Measurements from ENCODE around the gene LDLRAD3. TPM values are rescaled to one million over a fixed set of nuclear protein-coding genes. Genes with fewer than 3 reads are reported as not detected.

LDLRAD3 gene
- total RNA-seq, 1 experiment from 2014 or later, result 38.8 TPM

DNA sequence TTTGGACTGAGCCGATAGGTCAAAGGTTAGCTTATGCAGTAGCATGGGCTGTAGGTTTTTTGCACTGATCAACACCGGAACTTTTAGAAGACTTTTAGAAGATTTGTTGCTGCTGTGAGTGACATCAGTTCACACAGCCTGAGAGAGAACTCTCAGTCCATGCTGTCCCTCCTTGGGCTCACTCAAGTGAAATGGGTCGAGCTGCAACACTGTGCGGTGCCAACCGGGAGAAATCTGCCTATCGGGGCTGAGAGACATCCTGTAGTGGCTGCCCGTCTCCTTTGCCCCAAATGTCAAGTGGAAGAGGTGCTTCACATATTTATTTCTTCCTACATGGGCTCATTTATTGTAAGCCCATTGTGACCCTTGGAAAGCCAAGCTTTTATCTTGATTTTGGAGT lies 170.2 kb downstream of the LDLRAD3 start:
- H3K4me1 ChIP-seq, result no peaks in the 10 kb centered on the region
- H3K9me3 ChIP-seq (replicated peaks), result peaks cover 9% of the 10 kb centered on the region; the same call in 1 of the 2 replicates
- H3K27ac ChIP-seq, result no peak overlapping the region
- H3K27me3 ChIP-seq, result no peaks in the 10 kb centered on the region
- peaks cover 41% of the 10 kb centered on the region for H3K36me3 ChIP-seq
- H3K4me3 ChIP-seq, result no peak overlapping the region
- no peak for DNase-seq

DNA sequence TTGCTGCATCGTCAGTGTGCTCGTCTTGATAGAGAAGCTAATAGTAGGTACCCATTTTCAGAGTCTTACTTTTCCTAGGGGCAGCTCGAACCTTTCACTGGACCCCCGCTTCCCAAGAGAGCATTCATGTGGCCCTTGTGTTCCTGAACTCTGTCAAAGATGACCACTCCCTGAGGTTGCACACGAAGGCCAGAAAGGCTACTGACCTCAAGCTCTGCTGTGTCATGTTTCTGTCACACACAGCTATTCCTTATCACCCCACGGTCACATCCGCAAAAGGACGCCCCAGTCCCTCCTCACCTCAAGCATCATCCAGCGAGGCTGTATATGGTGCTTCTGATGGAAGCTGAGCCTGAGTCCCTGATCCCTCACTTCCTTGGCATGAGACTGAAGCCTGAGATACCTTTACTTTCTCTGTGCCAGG lies 171.5 kb downstream of the LDLRAD3 start:
- no peak overlapping the region for H3K4me3 ChIP-seq
- H3K9me3 ChIP-seq (replicated peaks), result peaks cover 9% of the 10 kb centered on the region; the same call in 1 of the 2 replicates
- DNase-seq, result no peak
- H3K27ac ChIP-seq, result no peak overlapping the region
- peaks cover 43% of the 10 kb centered on the region for H3K36me3 ChIP-seq
- H3K4me1 ChIP-seq, result no peaks in the 10 kb centered on the region
- H3K27me3 ChIP-seq, result no peaks in the 10 kb centered on the region

DNA sequence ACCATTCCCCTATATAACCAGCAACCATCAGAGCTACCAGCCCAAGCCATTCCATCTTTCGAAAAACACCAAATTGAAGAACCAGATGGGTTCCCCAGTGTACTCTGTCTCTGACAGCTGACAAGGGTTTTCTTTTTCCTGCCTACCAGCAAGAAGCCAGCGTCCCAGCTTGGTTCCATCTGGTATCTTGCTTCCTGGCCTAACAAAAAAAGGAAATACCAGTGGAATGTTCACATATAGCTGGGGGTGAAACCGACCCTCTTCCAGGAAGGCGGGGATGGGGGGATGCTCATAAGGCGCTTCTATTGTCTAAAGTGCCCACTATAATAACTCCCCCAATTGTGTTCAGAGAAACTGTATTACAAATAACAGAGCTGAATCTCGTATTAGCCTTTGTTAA lies 172.3 kb downstream of the LDLRAD3 start:
- DNase-seq, result no peak
- Histone ChIP-seq H3K27ac (no peak overlapping the region), H3K4me1 (no peaks in the 10 kb centered on the region), H3K9me3 (replicated peaks) (peaks cover 9% of the 10 kb centered on the region; the same call in 1 of the 2 replicates), H3K36me3 (peaks cover 43% of the 10 kb centered on the region), H3K4me3 (no peak overlapping the region), H3K27me3 (no peaks in the 10 kb centered on the region)

DNA sequence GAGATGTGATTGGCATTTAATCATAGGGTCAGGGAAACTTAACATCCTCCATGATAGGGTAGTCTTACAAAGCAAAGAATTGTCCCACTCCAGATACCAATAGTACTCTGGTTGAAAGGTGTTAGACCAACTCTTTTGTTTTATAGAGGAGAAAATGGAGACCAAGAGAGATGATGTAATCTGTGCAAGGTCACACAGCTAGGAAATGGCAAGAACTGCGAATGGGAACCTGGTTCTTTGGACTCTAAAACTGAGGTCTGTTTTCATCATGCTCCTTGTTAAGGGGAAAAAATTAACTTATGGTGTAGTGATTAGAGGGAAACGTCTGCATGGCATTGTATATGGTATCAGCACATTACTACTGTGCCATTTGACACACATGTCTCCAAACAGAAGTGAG lies 174.2 kb downstream of the LDLRAD3 start:
- H3K27ac ChIP-seq, result no peak overlapping the region
- no peak for DNase-seq
- no peak overlapping the region for H3K4me3 ChIP-seq
- no peaks in the 10 kb centered on the region for H3K27me3 ChIP-seq
- H3K4me1 ChIP-seq, result peaks cover 11% of the 10 kb centered on the region
- H3K9me3 ChIP-seq (replicated peaks), result peaks cover 7% of the 10 kb centered on the region; the same call in 1 of the 2 replicates
- peaks cover 28% of the 10 kb centered on the region for H3K36me3 ChIP-seq

DNA sequence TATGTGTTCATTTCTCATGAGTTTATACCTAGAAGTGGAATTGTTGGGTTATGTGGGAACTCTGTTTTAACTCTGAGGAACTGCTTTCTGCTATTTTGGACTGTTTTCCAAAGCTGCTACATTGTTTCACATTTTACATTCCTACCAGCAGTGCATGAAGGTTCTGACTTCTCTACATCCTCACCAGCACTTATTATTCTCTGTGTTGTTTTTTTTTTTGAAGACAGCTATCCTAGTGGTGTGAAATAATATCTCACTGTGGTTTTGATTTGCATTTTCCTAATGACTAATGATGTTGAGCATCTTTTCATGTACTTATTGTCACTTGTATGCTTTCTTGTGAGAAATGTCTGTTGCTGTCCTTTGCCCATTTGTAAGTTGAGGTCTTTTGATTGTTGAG lies 175.4 kb downstream of the LDLRAD3 start:
- Histone ChIP-seq H3K27me3 (no peaks in the 10 kb centered on the region), H3K9me3 (replicated peaks) (0 out of 2 replicates have a peak, but pooled peaks cover 2% of the 10 kb centered on the region), H3K36me3 (peaks cover 18% of the 10 kb centered on the region), H3K4me1 (peaks cover 21% of the 10 kb centered on the region), H3K27ac (no peak overlapping the region), H3K4me3 (no peak overlapping the region)
- DNase-seq, result no peak

DNA sequence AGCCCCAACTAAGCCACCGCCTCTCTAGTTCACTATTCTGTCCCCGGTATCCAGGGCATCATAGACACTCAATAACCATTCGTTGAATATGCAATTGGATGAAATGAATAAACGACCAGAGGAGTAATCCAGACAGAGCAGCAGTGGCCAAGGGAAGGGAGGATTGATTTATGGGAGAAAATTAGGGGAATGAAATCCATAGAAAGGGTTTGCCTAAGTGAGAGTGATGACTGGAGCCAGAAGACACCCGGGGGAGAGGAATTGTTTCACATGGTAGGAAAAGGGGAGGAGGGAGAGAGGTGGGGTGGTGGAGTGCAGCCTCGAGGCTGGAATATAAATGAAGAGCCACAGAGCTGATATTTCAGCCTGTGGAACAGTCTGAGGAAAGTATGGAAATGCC lies 177.2 kb downstream of the LDLRAD3 start:
- Histone ChIP-seq H3K27me3 (no peaks in the 10 kb centered on the region), H3K27ac (no peak overlapping the region), H3K4me3 (no peak overlapping the region), H3K36me3 (peaks cover 6% of the 10 kb centered on the region; the same call in 1 of the 2 replicates), H3K4me1 (peaks cover 39% of the 10 kb centered on the region), H3K9me3 (replicated peaks) (no peaks in the 10 kb centered on the region)
- no peak for DNase-seq

DNA sequence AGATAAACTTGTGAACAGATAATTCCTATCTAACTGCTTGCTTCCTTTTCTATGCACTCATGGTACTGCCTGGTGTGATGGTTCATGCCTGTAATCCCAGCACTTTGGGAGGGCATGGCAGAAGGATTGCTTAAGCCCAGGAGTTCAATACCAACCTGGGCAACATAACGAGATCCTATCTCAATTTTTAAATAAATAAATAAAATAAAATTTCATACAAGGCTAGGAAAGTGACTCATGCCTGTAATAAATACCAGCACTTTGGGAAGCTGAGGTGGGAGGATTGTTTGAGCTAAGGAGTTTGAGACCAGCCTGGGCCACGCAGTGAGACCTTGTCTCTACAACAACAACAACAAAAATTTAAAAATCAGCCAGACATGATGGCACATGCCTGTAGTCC lies 178.8 kb downstream of the LDLRAD3 start:
- peak in 1 of 2 experiments; percentile 29 for DNase-seq
- Histone ChIP-seq H3K27ac (peak overlapping the region; percentile 98), H3K36me3 (peaks cover 6% of the 10 kb centered on the region; the same call in 1 of the 2 replicates)

DNA sequence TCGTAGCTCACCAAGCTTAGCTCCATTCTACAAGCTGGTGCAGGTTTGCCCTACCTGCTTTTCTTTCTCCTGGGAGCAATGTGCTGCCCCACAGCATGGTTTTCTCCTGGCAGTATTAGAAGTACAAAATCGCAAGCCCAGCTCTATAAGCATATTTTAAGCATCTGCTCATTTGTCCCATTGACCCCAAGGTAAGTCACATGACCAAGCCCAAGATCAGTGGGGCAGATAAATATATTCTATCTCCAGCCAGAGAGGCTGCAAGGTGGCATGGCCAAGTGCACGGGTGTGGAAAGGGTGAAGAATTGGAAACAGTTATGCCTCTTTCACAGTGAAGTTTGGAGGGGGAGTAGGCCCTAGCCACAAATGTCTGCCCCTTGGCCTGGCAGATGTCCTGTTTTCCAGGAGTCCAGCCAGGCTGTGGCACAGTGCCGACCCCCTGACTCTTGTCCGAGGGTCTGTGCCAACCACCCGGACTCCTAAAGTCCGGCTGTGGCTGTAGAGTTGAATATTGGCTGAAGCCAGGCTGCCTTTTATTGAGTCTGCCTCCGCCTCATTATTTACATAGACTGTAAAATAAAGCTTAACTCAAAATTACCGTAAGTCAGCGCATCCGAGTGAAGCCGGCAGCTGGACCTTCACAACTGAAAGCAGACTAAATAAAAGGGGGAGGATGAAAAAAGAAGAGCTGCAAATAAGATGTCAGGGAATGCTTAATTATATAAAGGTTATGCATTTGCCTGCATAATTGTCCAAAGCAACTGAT lies 179.7 kb downstream of the LDLRAD3 start:
- H3K27ac ChIP-seq, result peak overlapping the region; percentile 98
- peak; percentile 84 to 89 for DNase-seq

More for the DNA sequence above, 178.8 kb downstream of the LDLRAD3 start:
- peaks cover 53% of the 10 kb centered on the region for H3K4me1 ChIP-seq
- no peaks in the 10 kb centered on the region for H3K9me3 ChIP-seq (replicated peaks)
- H3K4me3 ChIP-seq, result no peak overlapping the region; the same call in 1 of the 2 replicates
- H3K27me3 ChIP-seq, result no peaks in the 10 kb centered on the region

DNA sequence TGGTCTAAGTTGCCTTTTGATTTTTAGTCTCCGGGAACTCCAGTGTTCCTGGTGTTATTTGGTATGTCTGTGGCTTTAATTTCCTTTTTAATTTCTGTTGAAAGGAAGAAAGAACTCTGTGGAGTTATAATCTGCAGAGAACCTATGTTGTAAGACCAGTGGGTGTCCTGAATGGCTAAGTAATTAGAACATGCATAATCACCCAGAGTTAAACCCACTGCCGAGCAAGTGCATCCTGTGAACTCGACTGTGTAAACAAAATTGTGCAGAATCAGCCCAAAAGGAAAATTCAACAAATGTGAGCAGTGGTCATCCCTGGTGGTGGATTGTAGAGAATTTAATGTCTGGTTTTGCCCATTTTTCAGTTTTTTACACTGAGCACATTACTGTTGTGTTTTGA lies 182.8 kb downstream of the LDLRAD3 start:
- Histone ChIP-seq H3K4me3 (no peak overlapping the region), H3K9me3 (replicated peaks) (no peaks in the 10 kb centered on the region), H3K27me3 (no peaks in the 10 kb centered on the region), H3K27ac (peak overlapping the region; percentile 7; the same call in 1 of the 2 replicates), H3K36me3 (no peaks in the 10 kb centered on the region), H3K4me1 (peaks cover 53% of the 10 kb centered on the region)
- DNase-seq, result peak in 1 of 2 experiments; percentile 45

More for the DNA sequence above, 179.7 kb downstream of the LDLRAD3 start:
- no peaks in the 10 kb centered on the region for H3K27me3 ChIP-seq
- peaks cover 53% of the 10 kb centered on the region for H3K4me1 ChIP-seq
- no peaks in the 10 kb centered on the region for H3K9me3 ChIP-seq (replicated peaks)
- peaks cover 6% of the 10 kb centered on the region; the same call in 1 of the 2 replicates for H3K36me3 ChIP-seq
- peak overlapping the region; percentile 21 for H3K4me3 ChIP-seq

DNA sequence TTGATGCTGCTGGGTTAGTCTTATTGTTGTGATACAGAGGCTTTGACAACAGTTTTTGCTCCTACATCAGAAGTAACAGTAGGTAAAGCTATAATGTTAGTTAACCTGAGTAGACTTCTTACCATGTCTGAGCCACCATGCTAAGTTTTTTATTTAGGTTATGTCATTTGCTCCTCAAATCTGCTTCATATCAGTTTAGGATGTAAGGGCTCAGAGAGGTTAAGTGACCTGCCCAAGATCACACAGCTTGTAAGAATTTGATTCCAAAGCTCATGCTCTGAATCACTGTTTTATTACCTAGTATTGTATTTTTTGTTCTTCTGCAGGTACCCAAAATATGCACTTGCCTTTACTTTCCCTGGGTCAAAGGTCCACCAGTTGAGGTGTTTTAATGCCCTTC lies 183.7 kb downstream of the LDLRAD3 start:
- DNase-seq, result no peak
- Histone ChIP-seq H3K9me3 (replicated peaks) (no peaks in the 10 kb centered on the region), H3K27me3 (no peaks in the 10 kb centered on the region), H3K36me3 (no peaks in the 10 kb centered on the region), H3K4me1 (peaks cover 47% of the 10 kb centered on the region), H3K27ac (no peak overlapping the region), H3K4me3 (no peak overlapping the region)

DNA sequence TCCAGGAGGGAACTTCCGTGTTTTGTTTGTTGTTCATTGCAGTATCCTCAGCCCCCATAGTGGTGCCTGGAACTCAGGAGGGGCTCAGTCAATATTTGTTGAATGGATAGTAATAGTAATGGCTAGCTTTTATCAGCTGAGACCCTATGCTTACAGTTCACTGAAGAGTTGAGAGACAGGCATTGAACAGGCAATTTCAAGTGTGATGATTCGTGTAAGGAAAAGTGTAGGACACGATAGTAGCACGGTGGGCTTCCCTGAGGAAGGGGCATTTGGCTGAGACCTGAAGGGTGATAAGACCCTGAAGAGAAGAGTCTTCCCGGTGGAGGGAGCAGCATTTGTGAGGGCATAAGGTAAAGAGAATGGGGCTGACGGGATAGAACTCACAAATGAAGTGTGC lies 186.1 kb downstream of the LDLRAD3 start:
- Histone ChIP-seq H3K9me3 (replicated peaks) (no peaks in the 10 kb centered on the region), H3K4me1 (peaks cover 25% of the 10 kb centered on the region), H3K4me3 (no peak overlapping the region), H3K36me3 (peaks cover 3% of the 10 kb centered on the region; the same call in 1 of the 2 replicates), H3K27ac (no peak overlapping the region), H3K27me3 (no peaks in the 10 kb centered on the region)
- no peak for DNase-seq

DNA sequence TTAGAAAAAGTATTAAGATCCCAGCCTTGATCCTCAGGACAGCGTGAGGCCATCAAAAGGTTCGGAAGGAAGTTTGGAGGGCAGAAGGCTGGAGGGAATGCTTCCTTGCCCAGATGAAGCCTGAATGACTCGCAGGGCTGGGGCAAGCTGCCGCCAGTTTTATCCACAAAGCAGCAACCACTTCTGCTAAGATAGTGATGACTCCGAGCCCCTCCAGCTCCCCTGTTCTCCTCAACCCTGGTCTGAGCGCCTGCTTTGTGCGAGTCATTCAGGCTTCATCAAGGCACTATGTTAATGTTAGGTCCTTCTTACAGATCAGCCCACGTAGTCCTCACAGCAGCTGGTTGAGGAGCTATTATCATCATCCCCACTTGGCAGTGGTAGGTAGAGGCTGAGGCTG lies 186.5 kb downstream of the LDLRAD3 start:
- H3K36me3 ChIP-seq, result peaks cover 8% of the 10 kb centered on the region; the same call in 1 of the 2 replicates
- H3K27me3 ChIP-seq, result no peaks in the 10 kb centered on the region
- no peak overlapping the region for H3K27ac ChIP-seq
- no peak overlapping the region for H3K4me3 ChIP-seq
- H3K9me3 ChIP-seq (replicated peaks), result no peaks in the 10 kb centered on the region
- DNase-seq, result no peak
- peaks cover 20% of the 10 kb centered on the region for H3K4me1 ChIP-seq

DNA sequence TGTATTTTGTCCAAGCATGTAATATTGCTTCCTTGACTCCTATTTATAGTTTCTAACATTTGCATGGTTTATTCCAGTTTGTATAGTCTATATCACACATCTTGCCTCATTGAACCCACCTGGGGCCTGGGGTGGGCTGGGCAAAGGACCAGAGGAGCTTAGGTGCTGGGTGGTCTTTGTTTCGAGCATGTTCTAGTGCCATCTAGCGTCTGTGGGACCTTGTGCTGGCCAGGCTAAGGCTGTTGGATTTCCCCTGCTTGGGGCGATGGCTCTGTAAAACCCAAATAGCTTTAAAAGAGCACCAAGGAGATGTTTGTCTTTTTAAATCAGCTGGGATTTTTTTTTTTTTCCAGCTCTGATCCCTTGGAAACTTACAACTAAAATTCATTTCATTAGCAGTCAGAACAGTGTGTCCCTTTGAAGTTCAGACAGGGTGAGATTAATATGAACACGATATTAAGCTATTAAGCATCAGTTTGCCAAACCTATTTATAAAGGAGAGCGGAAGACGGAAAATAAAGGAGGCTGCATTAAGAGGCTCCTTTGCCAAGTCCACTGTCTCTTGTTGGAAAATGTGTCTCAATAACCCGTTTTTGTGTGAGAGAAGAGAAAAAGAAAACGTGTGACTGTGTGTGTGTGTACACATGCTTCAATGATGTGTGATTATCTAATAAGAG lies 188.0 kb downstream of the LDLRAD3 start:
- Histone ChIP-seq H3K4me1 (peaks cover 5% of the 10 kb centered on the region), H3K27ac (no peak overlapping the region), H3K4me3 (no peak overlapping the region), H3K36me3 (peaks cover 18% of the 10 kb centered on the region), H3K9me3 (replicated peaks) (no peaks in the 10 kb centered on the region; the same call in 1 of the 2 replicates), H3K27me3 (no peaks in the 10 kb centered on the region)
- peak; percentile 49 to 67 for DNase-seq

DNA sequence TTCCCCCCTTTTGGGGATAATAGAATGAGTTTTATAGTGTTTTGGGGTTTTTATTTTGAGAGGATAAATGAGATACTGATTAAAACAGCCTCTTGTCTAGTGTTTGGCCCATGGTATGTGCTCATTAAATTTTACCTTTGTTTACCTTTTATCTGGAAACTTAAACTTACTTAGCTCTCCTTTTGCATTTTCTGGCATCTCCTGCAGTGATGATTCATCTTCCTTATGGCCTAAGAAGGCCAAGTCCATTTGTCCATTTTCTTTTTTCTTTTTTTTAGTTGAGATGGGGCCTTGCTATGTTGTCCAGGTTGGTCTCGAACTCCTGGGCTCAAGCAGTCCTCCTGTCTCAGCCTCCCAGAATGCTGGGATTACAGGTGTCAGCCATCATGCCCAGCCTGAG lies 189.1 kb downstream of the LDLRAD3 start:
- no peaks in the 10 kb centered on the region for H3K4me1 ChIP-seq
- H3K27ac ChIP-seq, result no peak overlapping the region
- no peak for DNase-seq
- no peaks in the 10 kb centered on the region; the same call in 1 of the 2 replicates for H3K9me3 ChIP-seq (replicated peaks)
- peaks cover 25% of the 10 kb centered on the region for H3K36me3 ChIP-seq
- H3K27me3 ChIP-seq, result no peaks in the 10 kb centered on the region
- H3K4me3 ChIP-seq, result no peak overlapping the region

DNA sequence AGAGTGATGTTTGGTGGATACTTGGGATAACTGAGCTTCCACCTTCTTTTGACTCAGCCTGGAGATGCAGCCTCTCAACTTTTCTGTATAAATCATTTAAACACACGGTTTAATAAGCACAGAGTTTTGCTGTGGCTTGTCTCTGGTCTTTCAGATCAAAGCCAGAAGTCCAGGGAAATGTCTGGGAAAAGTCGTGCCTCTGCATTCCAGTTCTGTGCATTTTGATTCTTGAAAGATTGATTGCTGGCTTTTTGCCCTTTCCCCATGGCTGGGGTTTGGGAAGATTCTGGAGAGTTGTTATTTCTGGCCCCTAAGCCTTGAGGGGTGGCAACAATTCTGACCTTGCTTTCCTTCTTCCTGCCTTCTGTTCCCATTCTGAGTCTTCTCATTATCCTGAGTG lies 191.2 kb downstream of the LDLRAD3 start:
- Histone ChIP-seq H3K27me3 (no peaks in the 10 kb centered on the region), H3K9me3 (replicated peaks) (no peaks in the 10 kb centered on the region; the same call in 1 of the 2 replicates), H3K27ac (no peak overlapping the region), H3K4me3 (no peak overlapping the region), H3K36me3 (peaks cover 25% of the 10 kb centered on the region), H3K4me1 (no peaks in the 10 kb centered on the region)
- no peak for DNase-seq

Data from SJCRH30 (cell line).